CD8-positive, alpha-beta memory T cell (primary cell): ENCODE measurements around the gene PPP6R2. TPM values are rescaled to one million over a fixed set of nuclear protein-coding genes. Genes with fewer than 3 reads are reported as not detected.

Experiments used
- CTCF ChIA-PET: fragments of 350-600 bp; sonication (Branson Sonifier 250); formaldehyde crosslinking; loops from one replicate; lab custom pipeline; 2021; ENCODE audit warnings: antibody characterized with exemption; lab: Charles Lee
- POLR2A ChIA-PET: fragments of 350-600 bp; sonication (Branson Sonifier 250); formaldehyde crosslinking; loops from one replicate; lab custom pipeline; 2021; ENCODE audit warnings: antibody characterized with exemption; lab: Charles Lee
- DNase-seq, 5 donors: peaks; one replicate each; pipeline versions ENCODE4 v3.0.0 to v3.0.0-alpha.2; 2020 to 2022; ENCODE audit warnings: mixed read lengths in 1 of 5
- H3K27ac ChIP-seq: one replicate; pipeline ENCODE4 v1.7.0; 2013; ENCODE audit warnings: low read depth, mild to moderate bottlenecking, low read length, moderate library complexity
- H3K27me3 ChIP-seq: 2 replicates; pipeline ENCODE4 v1.7.0; 2013; ENCODE audit warnings: low read length, mild to moderate bottlenecking; ENCODE audit not compliant: insufficient read depth, poor library complexity, severe bottlenecking
- H3K36me3 ChIP-seq: 2 replicates; pipeline ENCODE4 v1.7.0; 2013; ENCODE audit warnings: mild to moderate bottlenecking, low read length, moderate library complexity; ENCODE audit not compliant: insufficient read depth
- H3K4me1 ChIP-seq: 2 replicates; pipeline ENCODE4 v1.7.0; 2013; ENCODE audit warnings: mild to moderate bottlenecking, low read length, moderate library complexity; ENCODE audit not compliant: insufficient read depth
- H3K4me3 ChIP-seq: 2 replicates; pipeline ENCODE4 v1.7.0; 2013; ENCODE audit warnings: mild to moderate bottlenecking, low read length
- H3K9me3 ChIP-seq: 2 replicates; pipeline ENCODE4 v1.7.0; 2013; ENCODE audit warnings: mild to moderate bottlenecking, low read length
- H3K27ac Mint-ChIP-seq, 8 donors: one replicate each; pipeline ENCODE4 v1.8.0; 2020 to 2021; ENCODE audit warnings: mixed read lengths in 8 of 8, mild to moderate bottlenecking in 6 of 8, inconsistent platforms in 3 of 8, moderate library complexity in 3 of 8
- H3K27me3 Mint-ChIP-seq, 2 donors: one replicate each; pipeline ENCODE4 v1.8.0; 2020 to 2021; ENCODE audit warnings: mixed read lengths in 2 of 2, mild to moderate bottlenecking in 1 of 2, moderate library complexity in 1 of 2
- H3K36me3 Mint-ChIP-seq, 3 donors: one replicate each; pipeline ENCODE4 v1.8.0; 2020 to 2021; ENCODE audit warnings: mixed read lengths in 3 of 3, inconsistent platforms in 1 of 3, mild to moderate bottlenecking in 1 of 3
- H3K4me1 Mint-ChIP-seq, 3 donors: one replicate each; pipeline ENCODE4 v1.8.0; 2020 to 2021; ENCODE audit warnings: mixed read lengths in 3 of 3, inconsistent platforms in 1 of 3, mild to moderate bottlenecking in 1 of 3
- H3K4me3 Mint-ChIP-seq, 7 donors: one replicate each; pipeline ENCODE4 v1.8.0; 2020 to 2021; ENCODE audit warnings: mixed read lengths in 7 of 7, mild to moderate bottlenecking in 6 of 7, moderate library complexity in 4 of 7, inconsistent platforms in 2 of 7
- H3K9me3 Mint-ChIP-seq, 5 donors: one replicate each; pipeline ENCODE4 v1.8.0; 2020 to 2022; ENCODE audit warnings: mixed read lengths in 5 of 5, mild to moderate bottlenecking in 3 of 5, moderate library complexity in 2 of 5, inconsistent platforms in 1 of 5
- polyA plus RNA-seq: library from polyadenylated mRNA; unstranded; fragments of 300-500 nt; fragmentation: Illumina TruSeq; gene quantifications from one replicate; pipeline ENCODE4 v1.2.3, GENCODE V29; 2021
- total RNA-seq, 2 experiments: library from RNA; stranded (reverse); gene quantifications; one replicate each; pipeline ENCODE4 v1.2.3, GENCODE V29; 2021

PPP6R2 gene
- total and polyA plus RNA-seq, 3 experiments from 2014 or later: 34.2 to 55.9 (median 49.7) TPM

GRCh38 chr22:50459496-50460140 lies 116.5 kb downstream of the PPP6R2 start:
- CTCF ChIA-PET: interaction anchor here (2.0 kb wide), 1 partner anchor 14 kb away, joined by 6 read pairs; no protein-coding TSS in a partner anchor
- POLR2A ChIA-PET: no interaction called here

GRCh38 chr22:50460938-50461337 lies 117.8 kb downstream of the PPP6R2 start:
- peaks cover 53% of the 10 kb centered on the region for H3K36me3 ChIP-seq
- Mint-ChIP-seq H3K9me3 (no peaks in the 10 kb centered on the region), H3K27ac (peak overlapping the region in 4 of 8 donors; percentile 27 to 91 (median 68)), H3K27me3 (no peaks in the 10 kb centered on the region), H3K36me3 (peaks cover 5 to 88% (median 5%) of the 10 kb centered on the region in 3 donors), H3K4me1 (no peaks in the 10 kb centered on the region), H3K4me3 (peak overlapping the region in 1 of 7 donors; percentile 52)
- ChIA-PET POLR2A (interaction anchor here (1.3 kb wide), 1 partner anchor 65 kb away, joined by 3 read pairs; the partner anchor contains the start of gene SCO2), CTCF (no interaction called here)
- H3K9me3 ChIP-seq: no peaks in the 10 kb centered on the region
- no peaks in the 10 kb centered on the region for H3K27me3 ChIP-seq
- no peak overlapping the region for H3K4me3 ChIP-seq
- DNase-seq: no peak
- no peak overlapping the region for H3K27ac ChIP-seq
- no peaks in the 10 kb centered on the region for H3K4me1 ChIP-seq

More at GRCh38 chr22:50459496-50460140, 116.5 kb downstream of the PPP6R2 start:
- H3K27ac Mint-ChIP-seq: peak overlapping the region in 1 of 8 donors; percentile 51
- H3K27me3 Mint-ChIP-seq: no peaks in the 10 kb centered on the region
- H3K27me3 ChIP-seq: no peaks in the 10 kb centered on the region
- no peak overlapping the region for H3K4me3 Mint-ChIP-seq
- H3K36me3 ChIP-seq: peaks cover 48% of the 10 kb centered on the region
- no peak overlapping the region for H3K27ac ChIP-seq
- no peaks in the 10 kb centered on the region for H3K4me1 Mint-ChIP-seq
- H3K36me3 Mint-ChIP-seq: peaks cover 5 to 88% (median 7%) of the 10 kb centered on the region in 3 donors
- H3K4me1 ChIP-seq: no peaks in the 10 kb centered on the region
- H3K4me3 ChIP-seq: no peak overlapping the region
- no peaks in the 10 kb centered on the region for H3K9me3 Mint-ChIP-seq
- H3K9me3 ChIP-seq: no peaks in the 10 kb centered on the region
- DNase-seq: no peak

GRCh38 chr22:50461536-50461935 lies 118.4 kb downstream of the PPP6R2 start:
- Histone ChIP-seq H3K27me3 (no peaks in the 10 kb centered on the region), H3K27ac (no peak overlapping the region), H3K36me3 (peaks cover 56% of the 10 kb centered on the region), H3K9me3 (no peaks in the 10 kb centered on the region), H3K4me1 (no peaks in the 10 kb centered on the region), H3K4me3 (no peak overlapping the region)
- CTCF ChIA-PET: no interaction called here
- H3K36me3 Mint-ChIP-seq: peaks cover 5 to 91% (median 5%) of the 10 kb centered on the region in 3 donors
- peaks cover 0 to 4% (median 1%) of the 10 kb centered on the region in 3 donors for H3K4me1 Mint-ChIP-seq
- H3K27me3 Mint-ChIP-seq: no peaks in the 10 kb centered on the region
- no peak for DNase-seq
- POLR2A ChIA-PET: interaction anchor here (1.3 kb wide), 1 partner anchor 64 kb away, joined by 3 read pairs; the partner anchor contains the start of gene SCO2
- H3K9me3 Mint-ChIP-seq: no peaks in the 10 kb centered on the region
- peak overlapping the region in 1 of 8 donors; percentile 58 for H3K27ac Mint-ChIP-seq
- no peak overlapping the region for H3K4me3 Mint-ChIP-seq

- Histone ChIP-seq H3K4me3 (no peak overlapping the region), H3K9me3 (no peaks in the 10 kb centered on the region), H3K36me3 (peaks cover 56% of the 10 kb centered on the region), H3K4me1 (no peaks in the 10 kb centered on the region), H3K27me3 (no peaks in the 10 kb centered on the region), H3K27ac (no peak overlapping the region)
- Mint-ChIP-seq H3K4me1 (peaks cover 5 to 9% (median 6%) of the 10 kb centered on the region in 3 donors), H3K36me3 (peaks cover 5 to 92% (median 7%) of the 10 kb centered on the region in 3 donors), H3K4me3 (no peak overlapping the region), H3K27me3 (no peaks in the 10 kb centered on the region), H3K9me3 (no peaks in the 10 kb centered on the region), H3K27ac (peak overlapping the region in 1 of 8 donors; percentile 58)
- DNase-seq: no peak
- ChIA-PET CTCF (no interaction called here), POLR2A (interaction anchor here (1.3 kb wide), 1 partner anchor 64 kb away, joined by 3 read pairs; the partner anchor contains the start of gene SCO2)
These were observed 118.9 kb downstream of the PPP6R2 start for GRCh38 chr22:50461979-50462540.

- no peak for DNase-seq
- Histone ChIP-seq H3K9me3 (no peaks in the 10 kb centered on the region), H3K27me3 (no peaks in the 10 kb centered on the region), H3K4me3 (no peak overlapping the region), H3K36me3 (peaks cover 57% of the 10 kb centered on the region), H3K27ac (no peak overlapping the region), H3K4me1 (peaks cover 5% of the 10 kb centered on the region)
- Mint-ChIP-seq H3K4me1 (peaks cover 6 to 19% (median 6%) of the 10 kb centered on the region in 3 donors), H3K9me3 (no peaks in the 10 kb centered on the region), H3K4me3 (peak overlapping the region in 1 of 7 donors; percentile 21), H3K36me3 (peaks cover 5 to 93% (median 7%) of the 10 kb centered on the region in 3 donors), H3K27me3 (no peaks in the 10 kb centered on the region), H3K27ac (peak overlapping the region in 4 of 8 donors; percentile 30 to 78 (median 56))
- CTCF ChIA-PET: interaction anchor here (1.0 to 1.6 kb wide), 2 partner anchors 99 to 137 kb away, joined by 3 to 4 read pairs; partner anchors contain the start of genes DENND6B and SYCE3
- POLR2A ChIA-PET: no interaction called here
These were observed 120.2 kb downstream of the PPP6R2 start for GRCh38 chr22:50463188-50463900.

GRCh38 chr22:50464451-50464850 lies 121.3 kb downstream of the PPP6R2 start:
- H3K4me1 ChIP-seq: peaks cover 16% of the 10 kb centered on the region
- H3K4me3 ChIP-seq: no peak overlapping the region
- H3K36me3 ChIP-seq: peaks cover 57% of the 10 kb centered on the region
- Mint-ChIP-seq H3K27me3 (no peaks in the 10 kb centered on the region), H3K27ac (no peak overlapping the region), H3K4me1 (peaks cover 14 to 30% (median 17%) of the 10 kb centered on the region in 3 donors), H3K4me3 (no peak overlapping the region), H3K9me3 (no peaks in the 10 kb centered on the region), H3K36me3 (peaks cover 0 to 87% (median 7%) of the 10 kb centered on the region in 3 donors)
- H3K9me3 ChIP-seq: no peaks in the 10 kb centered on the region
- DNase-seq: no peak
- ChIA-PET CTCF (no interaction called here), POLR2A (no interaction called here)
- H3K27ac ChIP-seq: no peak overlapping the region
- no peaks in the 10 kb centered on the region for H3K27me3 ChIP-seq

- DNase-seq: no peak
- peaks cover 23 to 38% (median 25%) of the 10 kb centered on the region in 3 donors for H3K4me1 Mint-ChIP-seq
- no peak overlapping the region for H3K4me3 Mint-ChIP-seq
- H3K9me3 ChIP-seq: no peaks in the 10 kb centered on the region
- peaks cover 21% of the 10 kb centered on the region for H3K4me1 ChIP-seq
- H3K36me3 Mint-ChIP-seq: peaks cover 0 to 80% (median 7%) of the 10 kb centered on the region in 3 donors
- no peaks in the 10 kb centered on the region for H3K9me3 Mint-ChIP-seq
- ChIA-PET CTCF (no interaction called here), POLR2A (interaction anchor here (1.8 kb wide), 1 partner anchor 20 kb away, joined by 3 read pairs; no protein-coding TSS in a partner anchor)
- H3K4me3 ChIP-seq: no peak overlapping the region
- H3K27ac ChIP-seq: no peak overlapping the region
- H3K36me3 ChIP-seq: peaks cover 50% of the 10 kb centered on the region
- H3K27ac Mint-ChIP-seq: no peak overlapping the region
- H3K27me3 ChIP-seq: no peaks in the 10 kb centered on the region
- H3K27me3 Mint-ChIP-seq: no peaks in the 10 kb centered on the region
These were observed 122.2 kb downstream of the PPP6R2 start for GRCh38 chr22:50465066-50465930.
